GM12875 (cell line): ENCODE results near the gene PTP4A2.
A peak's percentile ranks its signal among the peaks of the same experiment; 100 is the strongest.
"Not testable (repeated sequence)": the region's sequence is repeated elsewhere in the genome, so short reads cannot be mapped to it uniquely, and the experiment has no call there.

Experiments used
- H3K4me3 ChIP-seq: one replicate; pipeline ENCODE4 v1.5.1; 2011; ENCODE audit warnings: low read depth, low read length, control low read depth
- CTCF ChIP-seq: IDR thresholded peaks from 2 replicates; pipeline ENCODE4 v1.5.1; 2011; ENCODE audit warnings: low read depth, mild to moderate bottlenecking, control low read depth, inconsistent platforms, low read length, moderate library complexity, borderline replicate concordance; ENCODE audit not compliant: insufficient read depth

PTP4A2 gene

GRCh38 chr1:31949862-31950261 lies 11.7 kb upstream of the PTP4A2 start:
- H3K4me3 ChIP-seq, result no peak overlapping the region
- no peak for TF ChIP-seq CTCF

DNA sequence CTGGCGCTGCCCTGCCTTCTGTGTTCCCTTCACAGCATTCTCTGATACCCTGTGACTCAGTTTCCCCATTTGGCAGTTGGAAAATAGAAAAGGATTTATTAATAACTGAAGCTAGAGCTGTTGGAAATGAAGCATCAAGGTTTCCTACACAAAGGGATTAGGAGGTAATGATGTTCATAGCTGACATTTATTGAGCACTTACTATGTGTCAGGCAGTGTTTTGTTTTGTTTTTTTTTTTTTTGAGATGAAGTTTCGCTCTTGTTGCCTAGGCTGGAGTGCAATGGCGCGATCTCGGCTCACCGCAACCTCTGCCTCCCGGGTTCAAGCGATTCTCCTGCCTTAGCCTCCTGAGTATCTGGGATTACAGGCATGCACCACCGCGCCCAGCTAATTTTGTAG lies 7.5 kb upstream of the PTP4A2 start:
- not testable (repeated sequence) for H3K4me3 ChIP-seq

GRCh38 chr1:31944205-31945089 lies 6.3 kb upstream of the PTP4A2 start:
- TF ChIP-seq CTCF, result no peak
- peak overlapping the region; percentile 78 for H3K4me3 ChIP-seq

DNA sequence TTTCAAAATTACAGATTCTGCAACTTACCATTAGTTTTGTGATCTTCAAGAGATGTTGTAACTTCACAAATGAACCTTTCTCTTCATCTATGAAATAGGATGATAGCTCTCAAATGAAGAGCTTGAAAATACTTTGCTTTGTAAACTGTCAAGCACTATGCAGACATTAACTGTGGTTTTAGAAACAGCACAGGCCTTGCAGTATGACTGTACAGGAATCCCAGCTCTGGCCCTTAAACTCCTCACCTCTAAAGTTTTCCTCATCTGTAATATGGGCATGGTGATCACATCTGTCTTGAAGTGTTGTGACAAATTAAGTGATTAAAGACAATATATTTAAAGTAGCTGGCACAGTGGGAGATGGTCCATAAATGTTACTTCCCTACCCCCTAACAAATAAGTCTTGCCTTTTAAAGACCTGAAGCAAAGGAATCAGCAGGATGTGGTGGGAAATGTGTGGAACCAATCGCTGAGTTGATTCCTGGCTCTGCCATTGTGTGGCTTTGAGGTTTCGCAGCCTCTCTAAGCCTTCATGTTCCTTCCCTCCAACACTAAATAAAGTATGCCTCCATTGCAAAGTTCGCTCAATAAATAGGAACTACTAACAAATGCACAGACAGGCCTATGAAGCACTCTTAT lies 5.5 kb upstream of the PTP4A2 start:
- H3K4me3 ChIP-seq, result peak overlapping the region; percentile 78

GRCh38 chr1:31942061-31942460 lies 3.9 kb upstream of the PTP4A2 start:
- H3K4me3 ChIP-seq, result not testable (repeated sequence)

More for the DNA sequence above, 5.5 kb upstream of the PTP4A2 start:
- no peak for TF ChIP-seq CTCF

DNA sequence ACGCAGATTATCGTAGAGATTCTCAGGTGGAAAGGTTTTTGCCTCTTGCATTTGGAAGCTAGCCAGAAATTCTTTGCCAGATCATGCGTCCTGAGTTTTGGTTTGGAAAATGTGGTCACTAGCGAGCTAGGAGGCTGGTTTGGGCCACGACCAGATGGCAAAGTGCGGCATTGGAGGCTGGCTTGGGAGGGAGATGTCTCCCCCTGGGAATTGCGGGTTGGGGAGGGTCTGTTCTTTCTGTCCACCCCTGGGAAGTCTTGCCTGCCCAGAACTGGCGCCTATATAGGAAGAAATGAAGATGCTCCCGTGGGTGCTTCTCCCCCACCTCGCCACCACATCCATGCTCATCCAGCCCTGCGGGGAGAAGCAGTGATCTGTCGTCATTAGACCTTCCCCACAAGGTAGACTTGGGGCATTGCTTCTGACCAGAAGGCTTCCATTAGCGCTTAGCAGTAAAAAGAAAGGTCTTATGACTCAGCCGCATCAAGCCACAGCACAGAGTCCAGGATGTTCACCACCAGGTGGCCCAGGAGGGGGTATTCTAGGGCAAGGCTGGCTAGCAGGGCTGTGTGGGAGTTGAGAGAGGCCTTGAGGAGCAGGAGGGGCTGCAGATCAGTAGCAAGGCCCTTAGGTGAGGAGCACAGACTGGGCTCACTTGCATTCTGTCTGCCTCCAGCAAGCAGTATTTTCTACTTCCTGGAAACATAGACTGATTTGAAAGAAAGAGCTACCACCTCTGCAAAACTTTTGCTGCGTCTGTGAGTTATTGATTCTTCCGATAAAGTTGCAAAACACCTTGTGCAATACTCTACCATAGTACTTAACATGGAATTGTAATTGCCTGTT lies 1.5 kb upstream of the PTP4A2 start:
- H3K4me3 ChIP-seq, result no peak overlapping the region

More for the DNA sequence above, 1.5 kb upstream of the PTP4A2 start:
- TF ChIP-seq CTCF, result peak; percentile 67
